ENCODE data around the gene EYS. TPM values are rescaled to one million over a fixed set of nuclear protein-coding genes. Genes with fewer than 3 reads are reported as not detected.

Gene EYS
- total RNA-seq, 1 experiment from 2014 or later = not detected

DNA sequence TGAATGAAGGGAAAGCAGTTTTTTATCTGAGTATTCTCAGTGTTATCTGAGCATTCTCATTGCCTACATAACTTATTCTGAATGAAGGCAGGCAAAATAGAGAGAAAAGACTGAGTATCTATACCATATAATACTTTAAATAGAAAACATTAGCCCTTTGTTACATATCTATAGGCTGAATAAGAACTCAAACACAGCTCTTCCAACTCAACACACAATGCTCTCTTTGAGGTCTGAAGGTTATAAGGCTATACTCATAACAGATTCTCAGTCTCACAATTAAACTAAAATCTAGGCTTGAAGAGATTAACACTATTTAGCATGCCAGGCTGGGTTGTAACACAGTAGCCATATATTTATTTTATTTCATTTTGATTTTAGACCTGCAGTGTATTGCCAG lies 56.9 kb downstream of the EYS start:
- Histone ChIP-seq H3K23me2 (ENCODE audit: insufficient read length, low read depth, low read length, poor library complexity, severe bottlenecking) (no peaks in the 10 kb centered on the region), H2AFZ (ENCODE audit: low read length) (no peak overlapping the region), H2BK20ac (ENCODE audit: low read depth, low read length, poor library complexity, severe bottlenecking) (no peak overlapping the region), H2BK120ac (ENCODE audit: low read depth, low read length, poor library complexity, severe bottlenecking) (no peak overlapping the region), H3K27me3 (ENCODE audit: insufficient read depth, low read length) (no peaks in the 10 kb centered on the region), H4K8ac (replicated peaks; ENCODE audit: insufficient read length, low read depth, low read length) (no peak overlapping the region), H3K14ac (ENCODE audit: insufficient read depth, low read length) (no peak overlapping the region), H3K79me2 (ENCODE audit: insufficient read depth, low read length) (no peaks in the 10 kb centered on the region), H3T11ph (ENCODE audit: low read length) (no peak overlapping the region), H3K79me1 (ENCODE audit: insufficient read depth, low read depth, low read length, poor library complexity, severe bottlenecking) (no peaks in the 10 kb centered on the region), H4K5ac (ENCODE audit: insufficient read length, low read depth, low read length) (no peak overlapping the region), H4K20me1 (ENCODE audit: control insufficient read depth, insufficient read depth, insufficient read length) (no peaks in the 10 kb centered on the region), H2AK5ac (ENCODE audit: insufficient read length, low read length) (no peak overlapping the region), H4K91ac (ENCODE audit: insufficient read length, low read depth, low read length) (no peak overlapping the region), H3K56ac (ENCODE audit: insufficient read length, low read depth, low read length) (no peak overlapping the region), H2BK15ac (ENCODE audit: low read depth, low read length) (no peak overlapping the region), H3K9me3 (ENCODE audit: control insufficient read depth, low read depth, low read length) (no peaks in the 10 kb centered on the region), H3K4me1 (ENCODE audit: insufficient read depth, low read length) (no peaks in the 10 kb centered on the region), H3K4ac (ENCODE audit: low read depth, low read length) (no peak overlapping the region), H3K23ac (ENCODE audit: insufficient read length, low read depth, low read length) (no peak overlapping the region), H3K27ac (ENCODE audit: insufficient read length, low read depth, low read length) (no peak overlapping the region), H3K4me2 (ENCODE audit: insufficient read depth, insufficient read length, low read length) (no peak overlapping the region), H2BK12ac (ENCODE audit: insufficient read length, low read depth, low read length) (no peak overlapping the region), H3K18ac (ENCODE audit: insufficient read length, low read depth, low read length) (no peak overlapping the region), H3K9ac (ENCODE audit: extremely low read depth, insufficient read length, low read length) (no peak overlapping the region), H2BK5ac (ENCODE audit: insufficient read length, low read length) (no peak overlapping the region)
- Mint-ChIP-seq H3K9me3 (peaks cover 3 to 13% of the 10 kb centered on the region in 2 experiments; a peak in 3 of 5 replicates), H3K27me3 (ENCODE audit: low read depth) (no peaks in the 10 kb centered on the region), H3K4me1 (peaks cover 0 to 6% of the 10 kb centered on the region in 2 experiments; a peak in 2 of 4 replicates), H3K27ac (no peak overlapping the region; a peak in 1 of 7 replicates), H3K36me3 (ENCODE audit: insufficient read depth in 1 of 3, low read depth in 3 of 3) (peaks cover 0 to 20% (median 0%) of the 10 kb centered on the region in 3 experiments; a peak in 4 of 7 replicates), H3K4me3 (no peak overlapping the region)
- DNase-seq = no peak
- TF ChIP-seq, protein P1, sequence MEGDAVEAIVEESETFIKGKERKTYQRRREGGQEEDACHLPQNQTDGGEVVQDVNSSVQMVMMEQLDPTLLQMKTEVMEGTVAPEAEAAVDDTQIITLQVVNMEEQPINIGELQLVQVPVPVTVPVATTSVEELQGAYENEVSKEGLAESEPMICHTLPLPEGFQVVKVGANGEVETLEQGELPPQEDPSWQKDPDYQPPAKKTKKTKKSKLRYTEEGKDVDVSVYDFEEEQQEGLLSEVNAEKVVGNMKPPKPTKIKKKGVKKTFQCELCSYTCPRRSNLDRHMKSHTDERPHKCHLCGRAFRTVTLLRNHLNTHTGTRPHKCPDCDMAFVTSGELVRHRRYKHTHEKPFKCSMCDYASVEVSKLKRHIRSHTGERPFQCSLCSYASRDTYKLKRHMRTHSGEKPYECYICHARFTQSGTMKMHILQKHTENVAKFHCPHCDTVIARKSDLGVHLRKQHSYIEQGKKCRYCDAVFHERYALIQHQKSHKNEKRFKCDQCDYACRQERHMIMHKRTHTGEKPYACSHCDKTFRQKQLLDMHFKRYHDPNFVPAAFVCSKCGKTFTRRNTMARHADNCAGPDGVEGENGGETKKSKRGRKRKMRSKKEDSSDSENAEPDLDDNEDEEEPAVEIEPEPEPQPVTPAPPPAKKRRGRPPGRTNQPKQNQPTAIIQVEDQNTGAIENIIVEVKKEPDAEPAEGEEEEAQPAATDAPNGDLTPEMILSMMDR (conservative IDR thresholded peaks at IDR 0.05) = no peak
